HG03439 (cell line): Measurements from ENCODE around the gene RAD1.

Experiments used
- ATAC-seq: cut with Tn5 transposase; IDR thresholded peaks from one replicate; pipeline ENCODE4 v1.9.1; 2021; ENCODE audit warnings: mild to moderate bottlenecking, moderate library complexity; ENCODE audit not compliant: unreplicated experiment

RAD1 gene

DNA sequence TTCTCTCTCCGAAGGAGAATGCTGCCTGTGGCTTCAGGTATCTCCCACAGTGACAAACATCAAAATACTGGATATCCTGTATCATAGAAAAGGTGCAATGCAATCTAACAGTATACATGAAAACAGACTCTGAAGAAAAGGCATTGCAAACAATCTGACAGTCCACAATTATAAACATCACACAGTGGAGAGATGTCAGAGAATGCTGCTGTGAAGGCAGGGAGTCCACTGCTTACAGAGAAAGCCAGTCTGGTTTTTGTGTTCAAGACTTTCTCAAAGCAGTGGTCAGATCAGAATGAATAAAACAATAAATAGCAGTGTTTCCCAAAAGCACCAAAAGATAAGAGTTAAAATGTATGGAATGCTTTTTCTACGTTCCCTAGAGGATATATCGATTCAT lies 47.6 kb downstream of the RAD1 start:
- ATAC-seq, result no peak

- ATAC-seq, result no peak
Measured at GRCh38 chr5:34866989-34867471, 48.3 kb downstream of the RAD1 start.

DNA sequence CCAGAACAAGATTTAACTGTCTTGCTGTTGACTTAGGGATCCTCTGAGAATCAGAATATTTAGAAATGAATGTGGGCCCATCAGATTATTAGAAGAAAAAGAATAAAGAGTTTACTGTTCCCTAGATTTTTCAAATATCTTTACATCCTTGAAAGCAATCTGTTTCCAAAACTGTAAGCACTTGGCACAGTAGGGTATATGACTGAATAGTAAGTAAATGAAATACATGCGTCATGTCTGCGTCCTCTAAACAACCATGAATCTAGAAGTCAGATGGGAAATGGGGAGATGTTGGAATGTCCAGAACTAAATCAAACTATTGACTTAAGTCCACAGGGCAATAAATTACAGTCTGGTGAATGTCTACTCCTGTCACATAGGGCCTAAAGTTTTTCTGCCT lies 50.2 kb downstream of the RAD1 start:
- no peak for ATAC-seq

DNA sequence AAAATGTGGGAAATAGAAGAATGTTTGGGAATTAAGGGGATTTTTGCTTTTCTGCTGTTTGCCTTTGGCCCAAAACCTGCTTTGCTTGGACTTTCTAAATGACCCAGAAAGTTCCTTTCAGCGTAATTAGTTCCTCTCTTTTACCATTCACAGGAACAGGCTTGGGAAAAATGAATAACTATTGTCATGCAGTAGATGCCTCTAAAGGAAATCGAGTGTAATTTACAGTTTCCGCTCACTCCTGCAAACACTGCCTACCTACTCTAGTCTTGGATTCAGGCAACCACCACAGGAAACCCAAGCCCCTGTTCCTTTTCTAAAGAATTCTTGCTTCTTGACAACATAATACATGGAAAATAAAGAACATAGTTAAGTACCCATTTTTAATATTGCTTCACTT lies 51.4 kb downstream of the RAD1 start:
- ATAC-seq, result no peak

DNA sequence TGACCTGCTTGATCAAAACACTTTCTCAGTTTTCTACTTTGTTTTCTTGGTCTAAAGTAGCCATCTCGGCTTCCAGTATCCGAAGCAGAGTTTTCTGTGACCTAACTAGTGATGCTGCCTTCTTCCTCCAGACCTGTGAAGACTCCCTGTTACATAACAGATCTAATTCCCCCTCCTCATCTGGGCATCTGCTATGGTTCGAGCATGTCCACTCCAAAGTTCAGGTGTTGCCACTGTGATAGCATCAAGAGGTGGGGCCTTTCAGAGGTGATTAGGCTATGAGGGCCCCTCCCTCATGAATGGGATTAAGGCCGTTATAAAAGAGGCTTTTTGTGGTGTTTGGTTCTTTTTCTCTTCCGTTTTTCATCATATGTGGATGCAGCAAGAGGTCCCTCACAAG lies 56.1 kb downstream of the RAD1 start:
- ATAC-seq, result no peak

- ATAC-seq, result no peak
Measured at GRCh38 chr5:34858790-34859189, 56.5 kb downstream of the RAD1 start.

GRCh38 chr5:34857894-34858293 lies 57.4 kb downstream of the RAD1 start:
- ATAC-seq, result no peak

DNA sequence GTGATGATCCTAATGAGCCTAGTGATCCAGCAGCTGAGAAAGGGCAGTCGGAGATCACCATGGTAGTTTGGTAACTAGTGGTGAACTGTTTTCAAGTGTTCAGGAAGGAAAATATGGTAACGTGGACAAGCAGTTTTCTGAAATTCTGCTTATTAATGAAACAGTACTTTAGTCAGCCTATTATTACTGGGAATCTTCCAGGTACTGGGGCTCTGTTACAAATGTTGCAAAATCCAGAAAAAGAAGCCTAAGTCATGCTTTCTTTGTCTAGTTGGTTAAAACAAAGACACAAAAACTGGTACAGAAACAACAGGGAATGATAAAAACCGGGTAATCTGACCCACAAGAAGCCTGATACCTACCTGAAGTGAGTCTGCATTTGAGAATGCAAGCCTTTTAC lies 58.1 kb downstream of the RAD1 start:
- no peak for ATAC-seq
